ENCODE data around the gene REC8. TPM values are rescaled to one million over a fixed set of nuclear protein-coding genes. Genes with fewer than 3 reads are reported as not detected.
"Not testable (repeated sequence)": the region's sequence is repeated elsewhere in the genome, so short reads cannot be mapped to it uniquely, and the experiment has no call there.

Gene REC8
- polyA plus RNA-seq, 4 donors = 46.0 to 93.7 (median 68.0) TPM

DNA sequence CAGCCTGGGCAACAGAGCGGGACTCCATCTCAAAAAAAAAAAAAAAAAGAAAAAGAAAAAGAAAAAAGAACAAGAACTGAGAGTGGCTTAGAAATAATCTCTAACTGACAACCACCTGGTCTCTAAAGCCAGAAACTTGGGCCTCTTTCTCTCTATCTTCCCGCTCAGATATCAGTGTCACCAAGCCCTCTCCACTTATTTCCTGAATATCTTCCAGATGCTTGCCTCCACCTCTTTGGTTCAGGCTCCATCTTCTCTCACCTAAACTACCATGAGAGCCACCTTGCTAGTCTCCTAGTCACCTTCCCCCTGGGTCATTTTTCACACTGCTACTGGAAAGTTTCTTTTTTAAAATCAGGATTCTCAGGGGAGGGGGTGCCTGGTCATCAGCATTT, 25.2 kb downstream of the REC8 start:
- DNase-seq (ENCODE audit: low read depth in 4 of 4, low spot score in 2 of 4) = no peak

DNA sequence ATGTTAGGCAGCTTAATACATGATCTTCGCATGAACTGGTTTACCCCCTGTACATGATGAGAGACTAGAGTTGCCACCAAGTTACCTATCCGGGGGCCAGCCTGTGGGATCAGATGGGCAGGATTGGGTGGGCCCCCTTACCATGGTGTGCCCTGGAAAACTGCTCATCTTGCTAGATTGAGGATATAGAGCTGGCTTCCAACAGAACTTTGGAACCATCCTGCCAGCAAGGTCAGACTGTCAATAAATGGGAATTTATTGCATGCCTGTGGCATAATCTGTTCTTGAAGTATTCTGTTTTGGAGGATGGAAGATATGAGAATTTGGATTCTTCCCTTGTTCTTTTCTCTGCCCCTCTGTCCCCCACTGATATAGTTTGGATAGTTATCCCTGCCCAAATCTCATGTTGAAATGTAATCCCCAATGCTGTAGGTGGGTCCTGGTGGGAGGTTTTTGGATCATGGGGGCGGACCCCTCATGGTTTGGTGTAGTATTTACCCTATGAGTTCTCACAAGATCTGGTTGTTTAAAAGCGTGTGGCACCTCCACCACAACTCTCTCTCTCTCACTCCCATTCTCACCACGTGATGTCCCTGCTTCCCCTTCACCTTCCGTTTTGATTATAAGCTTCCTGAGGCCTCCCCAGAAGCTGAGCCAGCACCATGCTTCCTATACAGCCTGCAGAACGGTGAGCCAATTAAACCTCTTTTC, 27.1 kb downstream of the REC8 start:
- DNase-seq (ENCODE audit: low read depth in 4 of 4, low spot score in 2 of 4) = no peak

DNA sequence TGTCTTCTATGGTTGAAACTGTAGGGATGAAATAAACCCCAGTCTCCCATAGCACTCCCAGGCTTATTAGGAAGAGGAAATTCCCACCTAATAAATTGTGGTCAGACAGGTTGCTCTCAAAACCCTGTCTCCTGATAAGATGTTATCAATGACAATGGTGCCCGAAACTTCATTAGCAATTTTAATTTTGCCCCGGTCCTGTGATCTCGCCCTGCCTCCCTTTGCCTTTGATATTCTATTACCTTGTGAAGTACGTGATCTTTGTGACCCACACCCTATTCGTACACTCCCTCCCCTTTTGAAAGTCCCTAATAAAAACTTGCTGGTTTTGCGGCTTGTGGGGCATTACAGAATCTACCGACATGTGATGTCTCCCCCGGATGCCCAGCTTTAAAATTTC, 30.7 kb downstream of the REC8 start:
- not testable (repeated sequence) for DNase-seq (ENCODE audit: low read depth in 4 of 4, low spot score in 2 of 4)

DNA sequence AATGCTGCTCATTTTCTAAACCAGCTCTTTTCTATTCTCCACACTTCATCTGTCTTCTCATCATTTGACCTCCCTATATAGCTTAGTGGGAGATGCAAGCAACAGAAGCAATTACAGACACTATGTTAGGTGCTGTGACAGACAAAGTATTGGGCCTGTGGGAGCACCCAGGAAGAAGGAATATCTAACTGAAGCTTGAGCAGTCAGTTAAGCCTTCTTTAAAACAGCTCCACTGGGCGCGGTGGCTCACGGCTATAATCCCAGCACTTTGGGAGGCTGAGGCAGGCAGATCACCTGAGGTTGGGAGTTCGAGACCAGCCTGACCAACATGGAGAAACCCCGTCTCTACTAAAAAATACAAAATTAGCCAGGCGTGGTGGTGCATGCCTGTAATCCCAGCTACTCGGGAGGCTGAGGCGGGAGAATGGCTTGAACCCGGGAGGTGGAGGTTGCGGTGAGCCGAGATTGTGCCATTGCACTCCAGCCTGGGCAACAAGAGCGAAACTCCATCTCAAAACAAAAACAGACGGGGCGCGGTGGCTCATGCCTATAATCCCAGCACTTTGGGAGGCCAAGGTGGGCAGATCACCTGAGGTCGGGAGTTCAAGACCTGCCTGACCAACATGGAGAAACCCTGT, 31.5 kb downstream of the REC8 start:
- not testable (repeated sequence) for DNase-seq (ENCODE audit: low read depth in 4 of 4, low spot score in 2 of 4)

DNA sequence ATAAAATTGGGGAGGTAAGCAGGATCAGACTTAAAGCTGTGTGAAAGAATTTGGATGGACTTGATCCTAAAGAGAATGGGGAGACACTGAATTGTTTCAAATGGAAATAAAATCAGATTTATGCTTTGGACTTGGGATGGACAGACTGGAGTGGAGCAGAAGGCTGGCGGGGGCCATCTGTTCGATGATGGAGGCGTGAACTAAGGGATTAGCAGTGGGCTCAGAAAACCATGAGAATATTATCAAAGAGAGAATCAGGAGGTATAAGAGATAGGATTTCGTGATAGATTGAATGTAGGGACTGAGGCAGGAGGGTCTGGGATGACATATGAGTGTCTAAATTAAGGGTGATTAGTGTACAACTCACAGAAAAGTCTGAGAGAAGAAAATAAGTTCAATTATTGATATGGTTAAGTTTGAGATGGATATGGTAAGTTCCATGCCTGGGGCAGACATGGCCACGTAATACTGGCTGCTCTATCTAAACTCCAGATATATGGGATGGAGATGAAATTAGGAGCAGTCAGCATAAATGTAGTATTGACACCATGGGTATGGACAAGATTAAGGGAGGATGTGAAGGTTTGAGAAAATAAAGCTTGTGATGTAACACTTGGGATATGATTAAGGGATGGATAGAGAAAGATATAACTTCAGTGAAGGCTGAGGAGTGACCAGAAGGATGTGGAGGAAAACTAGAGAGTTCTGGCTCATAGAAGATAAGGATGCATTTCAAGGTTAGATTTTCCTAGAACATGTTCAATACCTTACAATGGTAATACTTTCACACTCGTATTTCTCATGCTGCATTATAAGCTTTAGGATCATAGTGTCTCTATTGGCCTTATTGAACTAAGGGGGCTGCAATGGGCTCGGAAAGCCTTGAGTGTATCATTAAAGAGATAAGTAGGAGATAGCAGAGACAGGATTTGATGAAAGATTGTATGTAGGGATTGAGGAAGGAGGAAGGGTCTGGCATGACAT, 32.6 kb downstream of the REC8 start:
- DNase-seq (ENCODE audit: low read depth in 4 of 4, low spot score in 2 of 4) = no peak

DNA sequence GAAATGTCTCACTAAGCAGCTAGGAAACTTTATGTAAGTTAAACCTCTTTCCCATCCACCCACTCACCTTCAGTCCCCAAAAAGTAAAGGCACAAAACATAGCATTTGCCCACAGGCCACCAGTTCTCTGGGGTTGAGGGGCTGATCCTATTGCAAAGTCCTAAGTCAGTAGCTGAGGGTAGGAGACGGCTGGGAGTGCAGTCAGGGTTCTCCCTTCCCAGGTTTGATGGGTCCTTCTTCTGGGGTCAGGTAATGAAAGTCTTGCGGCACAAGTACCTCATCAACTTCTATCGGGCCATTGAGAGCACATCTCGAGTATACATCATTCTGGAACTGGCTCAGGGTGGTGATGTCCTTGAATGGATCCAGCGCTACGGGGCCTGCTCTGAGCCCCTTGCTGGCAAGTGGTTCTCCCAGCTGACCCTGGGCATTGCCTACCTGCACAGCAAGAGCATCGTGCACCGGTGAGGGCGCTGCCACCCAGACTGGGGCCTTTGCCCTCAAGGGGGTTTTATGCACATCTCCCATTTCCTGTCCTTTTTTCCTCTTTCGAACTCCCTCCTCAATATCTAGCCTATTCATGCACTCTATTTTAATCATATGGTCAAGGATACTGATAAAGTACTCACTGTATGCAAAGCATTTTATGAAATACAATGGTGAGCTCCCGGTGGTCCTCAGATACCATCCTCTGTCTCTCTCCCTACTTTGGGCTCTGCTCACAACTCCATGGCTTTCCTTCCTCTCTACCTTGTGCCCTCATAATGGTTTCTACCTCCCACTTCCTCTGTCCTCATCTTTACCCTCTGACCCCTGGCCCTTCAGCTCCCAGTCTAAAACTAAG, 34.6 kb downstream of the REC8 start:
- no peak for DNase-seq (ENCODE audit: low read depth in 4 of 4, low spot score in 2 of 4)

DNA sequence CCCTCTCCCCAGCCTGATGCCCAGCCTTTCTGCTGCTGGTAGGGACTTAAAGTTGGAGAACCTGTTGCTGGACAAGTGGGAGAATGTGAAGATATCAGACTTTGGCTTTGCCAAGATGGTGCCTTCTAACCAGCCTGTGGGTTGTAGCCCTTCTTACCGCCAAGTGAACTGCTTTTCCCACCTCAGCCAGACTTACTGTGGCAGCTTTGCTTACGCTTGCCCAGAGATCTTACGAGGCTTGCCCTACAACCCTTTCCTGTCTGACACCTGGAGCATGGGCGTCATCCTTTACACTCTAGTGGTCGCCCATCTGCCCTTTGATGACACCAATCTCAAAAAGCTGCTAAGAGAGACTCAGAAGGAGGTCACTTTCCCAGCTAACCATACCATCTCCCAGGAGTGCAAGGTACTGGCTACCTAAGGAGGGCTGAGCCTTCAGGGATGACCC, 35.2 kb downstream of the REC8 start:
- DNase-seq (ENCODE audit: low read depth in 4 of 4, low spot score in 2 of 4) = no peak

DNA sequence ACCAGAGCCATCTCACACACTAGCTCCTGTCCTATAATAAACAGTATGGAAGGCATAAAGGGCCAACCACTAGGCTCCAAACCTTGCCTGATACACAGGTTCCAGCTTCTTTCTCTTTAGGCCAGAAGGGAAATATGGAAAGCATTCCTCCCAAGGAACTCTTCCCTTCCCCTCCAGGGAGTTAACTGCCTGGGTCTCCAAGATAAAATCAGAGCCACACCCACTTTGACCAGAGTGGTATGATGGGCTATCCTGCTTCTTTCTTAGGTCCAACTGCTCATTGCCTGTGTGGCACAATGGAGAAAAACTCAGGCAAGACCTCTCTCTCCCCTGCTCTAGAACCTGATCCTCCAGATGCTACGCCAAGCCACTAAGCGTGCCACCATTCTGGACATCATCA, 35.7 kb downstream of the REC8 start:
- DNase-seq (ENCODE audit: low read depth in 4 of 4, low spot score in 2 of 4) = no peak

DNA sequence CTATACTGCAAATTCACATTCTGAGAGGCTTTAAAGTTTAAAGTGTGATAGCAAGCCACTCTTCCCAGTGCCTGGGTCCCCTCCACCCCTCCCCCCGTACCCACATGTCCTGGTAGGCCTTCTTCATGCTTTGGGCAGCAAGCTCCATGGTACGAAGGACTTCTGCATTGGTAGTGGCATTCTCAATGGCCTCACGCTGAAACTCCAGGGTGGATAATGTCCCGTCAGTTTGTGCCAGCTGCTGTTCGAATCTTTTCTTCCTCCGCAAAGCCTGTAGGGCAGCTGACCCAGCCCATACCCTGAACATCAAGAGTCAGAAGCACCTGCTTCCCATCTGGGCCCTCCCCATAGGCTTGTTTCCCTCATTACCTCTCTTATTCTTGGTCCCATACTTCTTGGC, 39.4 kb downstream of the REC8 start:
- DNase-seq (ENCODE audit: low read depth in 4 of 4, low spot score in 2 of 4) = no peak

DNA sequence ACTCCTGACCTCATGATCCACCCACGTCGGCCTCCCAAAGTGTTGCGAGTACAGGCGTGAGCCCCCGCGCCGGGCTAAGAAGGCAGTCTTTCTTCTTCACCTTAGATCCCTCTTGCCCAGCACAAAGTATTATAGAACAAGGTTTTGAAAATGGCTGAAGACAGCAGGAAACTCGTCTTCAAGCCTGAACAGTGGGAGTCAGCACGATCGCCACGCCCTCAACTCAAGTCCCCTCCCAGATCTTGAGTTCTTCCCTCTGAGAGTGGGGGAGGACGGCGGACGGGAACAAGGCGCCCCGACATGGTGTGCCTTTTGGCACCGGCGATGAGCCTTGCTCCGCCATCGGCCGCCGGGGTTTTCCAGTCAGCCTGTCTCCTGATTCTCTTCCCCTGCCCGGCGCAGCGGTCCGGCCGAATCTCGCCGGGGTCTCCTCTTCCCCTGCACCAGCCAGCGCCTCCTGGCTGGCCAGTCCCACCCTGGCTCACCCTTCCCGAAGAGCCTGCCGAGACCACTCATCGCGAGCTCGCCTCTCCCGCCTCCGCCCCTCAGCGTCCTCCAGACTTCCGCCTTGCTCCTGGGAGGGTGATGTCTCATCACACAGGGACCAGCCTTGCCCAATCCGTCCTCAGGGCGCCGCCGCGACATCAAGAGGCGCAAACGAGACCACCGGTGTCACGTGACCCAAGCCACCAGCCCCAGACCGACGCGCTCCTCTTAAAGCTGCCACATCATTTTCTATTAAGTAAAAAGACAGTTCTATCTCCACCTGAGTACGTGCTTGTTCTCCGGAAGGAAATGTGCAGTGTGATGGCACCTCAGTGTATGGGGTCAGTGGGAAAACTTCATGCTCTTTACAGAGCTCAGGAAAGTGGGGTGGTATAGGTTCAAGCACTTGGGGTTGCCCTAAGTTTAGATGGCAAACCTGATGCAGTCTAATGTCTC, 41.3 kb downstream of the REC8 start, which contains the start of gene CHMP4A:
Gene CHMP4A, minus strand, starts transcription at position 565 of the 942 bp plus-strand sequence. Its CDS starts 49 bp downstream, at position 516.
- peak; percentile 86 to 95 (median 90) for DNase-seq (ENCODE audit: low read depth in 4 of 4, low spot score in 2 of 4)

DNA sequence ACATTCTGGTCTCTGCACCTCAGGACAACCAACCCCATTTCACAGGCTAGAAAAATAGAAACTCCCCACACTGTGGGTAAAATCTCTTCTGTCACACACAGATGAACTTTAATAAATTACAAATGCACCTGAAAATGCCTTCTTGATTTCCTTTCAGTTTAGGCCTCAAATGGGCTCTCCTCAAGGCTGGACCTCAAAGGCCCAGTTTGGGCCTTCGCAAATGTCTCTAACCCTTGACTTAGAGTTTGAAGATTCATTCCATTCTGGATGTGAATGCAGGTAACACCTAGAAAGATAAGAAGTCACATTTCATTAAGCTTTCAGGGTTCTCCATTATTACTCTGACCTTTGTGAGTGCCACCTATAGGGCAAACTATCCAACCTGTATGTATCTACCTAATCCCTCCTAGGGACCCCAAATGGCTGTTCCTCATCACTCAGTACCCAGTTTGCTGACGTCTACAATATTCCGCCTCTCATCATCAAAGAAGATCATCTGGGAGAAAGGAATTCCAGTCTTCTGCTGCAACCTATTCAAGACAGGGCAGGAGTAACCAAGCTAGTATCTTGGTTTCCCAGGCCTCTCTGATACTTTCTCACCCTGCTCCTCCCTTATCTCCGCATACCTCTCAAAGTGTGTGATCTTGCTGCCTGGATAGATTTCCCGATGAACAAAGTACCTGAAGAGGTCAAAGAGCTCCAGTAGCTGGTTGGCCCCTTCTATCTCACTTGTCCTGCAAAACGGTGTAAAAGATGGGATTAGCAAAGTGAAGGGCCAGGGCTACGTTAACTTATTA, 42.2 kb downstream of the REC8 start:
- DNase-seq (ENCODE audit: low read depth in 4 of 4, low spot score in 2 of 4) = no peak

DNA sequence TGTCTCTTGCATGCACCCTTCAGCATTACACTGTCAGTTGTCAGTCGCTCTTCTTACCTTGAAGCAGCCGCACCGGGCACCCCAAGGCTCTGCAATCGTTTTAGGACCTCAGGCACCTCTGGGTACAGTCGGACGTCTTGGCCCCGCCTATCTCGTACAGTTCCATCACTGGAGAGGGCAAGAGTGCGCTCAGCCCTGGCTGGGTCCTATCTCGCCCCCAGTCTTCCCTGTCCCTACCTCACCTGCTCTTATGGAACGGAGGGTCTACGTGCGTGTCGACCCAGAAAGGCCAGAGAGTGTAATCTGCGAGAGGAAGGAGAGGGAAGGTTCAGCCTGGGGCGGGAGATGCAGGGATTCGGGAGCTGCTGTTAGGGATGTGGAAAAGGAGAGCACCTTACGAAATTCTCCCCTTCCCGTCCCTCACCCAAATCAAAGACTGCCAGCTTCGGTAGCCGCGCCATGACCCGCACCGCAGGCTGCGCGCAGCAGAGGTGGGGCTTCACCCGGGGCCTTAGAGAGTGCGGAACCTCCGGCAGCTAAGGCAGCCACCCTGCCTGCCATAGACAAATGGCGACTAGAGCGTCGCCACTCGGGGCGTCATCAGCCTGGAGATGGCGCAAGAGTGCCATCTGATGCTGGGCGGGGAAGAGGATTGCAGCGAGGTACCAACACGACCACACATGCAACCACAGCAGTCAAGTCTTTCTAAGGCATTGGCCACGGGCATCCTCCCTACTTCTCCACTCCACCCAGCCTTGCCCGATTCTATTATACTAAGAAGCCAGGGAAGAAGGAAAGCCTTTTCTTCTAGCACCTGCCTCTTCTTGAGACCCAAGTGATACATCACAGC, 43.8 kb downstream of the REC8 start, which contains the start of gene MDP1:
Gene MDP1, minus strand, starts transcription at position 572 of the 850 bp plus-strand sequence. Its CDS starts 111 bp downstream, at position 461.
- DNase-seq (ENCODE audit: low read depth in 4 of 4, low spot score in 2 of 4) = peak in 2 of 4 donors; percentile 77 to 83

DNA sequence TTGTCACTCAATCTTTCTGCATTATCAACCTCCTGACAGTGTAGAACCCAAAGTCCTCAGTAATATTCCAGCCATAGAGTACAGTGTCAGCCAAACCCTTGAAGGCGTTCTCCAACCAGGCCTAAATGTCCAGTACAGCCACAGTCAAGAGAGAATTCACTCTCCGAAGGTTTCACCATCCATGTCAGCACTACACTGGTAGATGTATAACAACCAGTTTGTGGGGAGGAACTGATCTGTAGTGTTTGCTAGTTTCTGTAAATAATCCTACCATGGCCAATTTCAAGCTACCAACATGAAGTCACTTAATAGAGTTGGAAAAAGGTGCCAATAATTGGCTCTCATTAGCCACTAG, 44.4 kb downstream of the REC8 start:
- no peak for DNase-seq (ENCODE audit: low read depth in 4 of 4, low spot score in 2 of 4)

DNA sequence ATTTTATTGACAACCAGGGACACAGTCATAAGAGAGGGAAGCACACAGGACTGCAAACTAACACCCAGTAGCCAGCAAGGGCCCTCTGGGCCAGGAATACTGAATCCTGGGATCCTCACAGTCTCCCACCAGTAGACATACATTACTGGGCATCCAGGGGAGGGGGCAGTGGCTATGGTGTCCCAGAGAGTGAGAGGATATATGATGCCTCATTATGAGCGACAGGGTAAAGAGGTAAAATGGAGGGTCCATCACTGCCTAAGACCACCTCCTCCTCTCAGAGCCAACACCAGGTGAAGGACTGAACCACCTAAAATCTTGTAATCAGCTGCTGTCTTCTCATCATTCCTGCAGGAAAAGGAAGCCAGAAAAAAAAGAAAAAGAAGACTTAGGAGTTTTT, 45.0 kb downstream of the REC8 start:
- not testable (repeated sequence) for DNase-seq (ENCODE audit: low read depth in 4 of 4, low spot score in 2 of 4)

DNA sequence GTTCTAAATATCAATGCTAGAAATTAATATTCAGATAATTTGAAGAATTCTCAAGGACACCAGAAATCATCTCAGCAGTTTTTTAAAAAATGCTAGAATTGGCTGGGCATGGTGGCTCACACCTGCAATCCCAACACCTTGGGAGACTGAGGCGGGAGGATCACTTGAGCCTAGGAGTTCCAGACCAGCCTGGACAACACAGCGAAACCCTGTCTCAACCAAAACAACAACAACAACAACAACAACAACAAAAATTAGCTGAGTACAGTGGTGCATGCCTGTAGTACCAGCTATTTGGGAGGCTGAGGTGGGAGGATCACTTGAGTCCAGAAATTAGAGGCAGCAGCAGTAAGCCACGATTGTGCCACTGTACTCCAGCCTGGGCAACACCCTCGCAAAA, 47.2 kb downstream of the REC8 start:
- no peak for DNase-seq (ENCODE audit: low read depth in 4 of 4, low spot score in 2 of 4)

DNA sequence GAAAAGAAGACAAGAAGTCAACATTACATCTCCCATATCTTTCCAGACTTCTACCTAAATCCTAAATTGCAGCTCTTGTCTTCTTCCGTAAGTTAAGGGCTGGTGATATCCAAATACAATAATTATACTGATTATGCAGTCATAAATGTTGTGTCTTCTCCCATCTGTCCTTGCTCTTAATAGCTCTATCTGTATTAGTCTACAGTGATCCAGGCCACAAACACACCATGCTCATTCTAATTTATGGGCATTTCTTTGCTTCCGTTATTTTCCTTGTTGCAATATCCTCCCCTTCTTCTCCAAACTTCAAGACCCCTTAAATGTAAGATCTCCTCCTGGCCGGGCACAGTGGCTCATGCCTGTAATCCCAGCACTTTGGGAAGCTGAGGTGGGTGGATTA, 47.6 kb downstream of the REC8 start:
- no peak for DNase-seq (ENCODE audit: low read depth in 4 of 4, low spot score in 2 of 4)

DNA sequence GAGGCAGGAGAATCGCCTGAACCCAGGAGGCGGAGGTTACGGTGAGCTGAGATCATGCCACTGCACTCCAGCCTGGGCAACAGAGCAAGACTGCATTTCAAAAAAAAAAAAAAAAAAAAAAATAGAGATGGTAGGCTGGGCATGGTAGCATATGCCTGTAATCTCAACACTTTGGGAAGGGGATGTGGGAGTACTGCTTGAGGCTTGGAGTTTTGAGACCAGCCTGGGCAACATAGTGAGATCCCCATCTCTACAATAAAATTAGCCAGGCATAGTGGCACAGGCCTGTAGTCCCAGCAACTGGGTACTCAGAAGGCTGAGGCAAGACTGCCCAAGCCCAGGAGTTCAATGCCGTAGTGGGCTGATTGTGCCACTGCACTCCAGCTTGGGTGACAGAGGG, 51.1 kb downstream of the REC8 start:
- not testable (repeated sequence) for DNase-seq (ENCODE audit: low read depth in 4 of 4, low spot score in 2 of 4)
